Mucosa of rectum (tissue), 2 donors: Measurements from ENCODE around the gene WDR64.
"Not testable (repeated sequence)": the region's sequence is repeated elsewhere in the genome, so short reads cannot be mapped to it uniquely, and the experiment has no call there.

ENCODE experiments used
- H3K27ac ChIP-seq, 2 donors: one replicate each; pipeline ENCODE4 v1.7.0; 2013; ENCODE audit warnings: inconsistent platforms in 2 of 2, low read depth in 2 of 2, low read length in 2 of 2
- H3K27me3 ChIP-seq, 2 donors: one replicate each; pipeline ENCODE4 v1.7.0; 2013; ENCODE audit warnings: low read length in 2 of 2; ENCODE audit not compliant: control insufficient read depth in 2 of 2, insufficient read depth in 2 of 2
- H3K36me3 ChIP-seq, 2 donors: one replicate each; pipeline ENCODE4 v1.7.0; 2013; ENCODE audit warnings: low read length in 2 of 2; ENCODE audit not compliant: control insufficient read depth in 2 of 2, insufficient read depth in 2 of 2
- H3K4me1 ChIP-seq, 2 donors: one replicate each; pipeline ENCODE4 v1.7.0; 2013; ENCODE audit warnings: low read length in 2 of 2, mild to moderate bottlenecking in 1 of 2; ENCODE audit not compliant: control insufficient read depth in 2 of 2, insufficient read depth in 2 of 2
- H3K4me3 ChIP-seq, 2 donors: one replicate each; pipeline ENCODE4 v1.7.0; 2013; ENCODE audit warnings: low read length in 2 of 2
- H3K9ac ChIP-seq, 2 donors: one replicate each; pipeline ENCODE4 v1.7.0; 2013; ENCODE audit warnings: low read length in 2 of 2, low read depth in 1 of 2, mild to moderate bottlenecking in 1 of 2
- H3K9me3 ChIP-seq, 2 donors: one replicate each; pipeline ENCODE4 v1.7.0; 2013; ENCODE audit warnings: low read length in 2 of 2; ENCODE audit not compliant: control insufficient read depth in 2 of 2
- donor health status: healthy.
- donor health status: Normal muscosa, but diverticular disease.

Gene WDR64

GRCh38 chr1:241696815-241697639, 44.9 kb downstream of the WDR64 start:
- Histone ChIP-seq H3K36me3 (no peaks in the 10 kb centered on the region), H3K27me3 (no peaks in the 10 kb centered on the region)

GRCh38 chr1:241697640-241698018, 45.5 kb downstream of the WDR64 start:
- Histone ChIP-seq H3K27me3 (no peaks in the 10 kb centered on the region), H3K36me3 (no peaks in the 10 kb centered on the region), H3K4me3 (no peak overlapping the region), H3K27ac (no peak overlapping the region), H3K9ac (no peak overlapping the region), H3K9me3 (no peaks in the 10 kb centered on the region), H3K4me1 (no peaks in the 10 kb centered on the region)

More at GRCh38 chr1:241696815-241697639, 44.9 kb downstream of the WDR64 start:
- H3K9ac ChIP-seq, result no peak overlapping the region
- no peaks in the 10 kb centered on the region for H3K9me3 ChIP-seq
- H3K27ac ChIP-seq, result no peak overlapping the region
- H3K4me1 ChIP-seq, result no peaks in the 10 kb centered on the region
- H3K4me3 ChIP-seq, result no peak overlapping the region

GRCh38 chr1:241698177-241698576, 46.1 kb downstream of the WDR64 start:
- no peaks in the 10 kb centered on the region for H3K27me3 ChIP-seq
- no peak overlapping the region for H3K9ac ChIP-seq
- no peak overlapping the region for H3K27ac ChIP-seq
- H3K36me3 ChIP-seq, result no peaks in the 10 kb centered on the region
- H3K4me1 ChIP-seq, result no peaks in the 10 kb centered on the region
- no peak overlapping the region for H3K4me3 ChIP-seq
- no peaks in the 10 kb centered on the region for H3K9me3 ChIP-seq

- Histone ChIP-seq H3K9me3 (no peaks in the 10 kb centered on the region), H3K27ac (no peak overlapping the region), H3K9ac (no peak overlapping the region), H3K27me3 (no peaks in the 10 kb centered on the region), H3K4me1 (no peaks in the 10 kb centered on the region), H3K4me3 (no peak overlapping the region), H3K36me3 (no peaks in the 10 kb centered on the region)
Observed at GRCh38 chr1:241701483-241702295, 49.6 kb downstream of the WDR64 start.

GRCh38 chr1:241702442-241703373, 50.6 kb downstream of the WDR64 start:
- H3K9me3 ChIP-seq, result no peaks in the 10 kb centered on the region
- no peak overlapping the region for H3K27ac ChIP-seq
- H3K4me1 ChIP-seq, result no peaks in the 10 kb centered on the region
- H3K36me3 ChIP-seq, result no peaks in the 10 kb centered on the region
- H3K4me3 ChIP-seq, result no peak overlapping the region
- H3K9ac ChIP-seq, result no peak overlapping the region
- no peaks in the 10 kb centered on the region for H3K27me3 ChIP-seq

- H3K36me3 ChIP-seq, H3K9me3 ChIP-seq, H3K9ac ChIP-seq, H3K27ac ChIP-seq, H3K4me1 ChIP-seq, H3K4me3 ChIP-seq, H3K27me3 ChIP-seq: not testable (repeated sequence)
Observed at GRCh38 chr1:241703739-241704138, 51.7 kb downstream of the WDR64 start.

GRCh38 chr1:241706257-241706656, 54.2 kb downstream of the WDR64 start:
- Histone ChIP-seq H3K4me3 (no peak overlapping the region), H3K9me3 (no peaks in the 10 kb centered on the region), H3K9ac (no peak overlapping the region), H3K36me3 (no peaks in the 10 kb centered on the region), H3K27me3 (no peaks in the 10 kb centered on the region), H3K4me1 (no peaks in the 10 kb centered on the region), H3K27ac (no peak overlapping the region)

GRCh38 chr1:241706967-241707366, 54.9 kb downstream of the WDR64 start:
- H3K9me3 ChIP-seq, result no peaks in the 10 kb centered on the region
- no peaks in the 10 kb centered on the region for H3K36me3 ChIP-seq
- no peak overlapping the region for H3K27ac ChIP-seq
- H3K27me3 ChIP-seq, result no peaks in the 10 kb centered on the region
- H3K4me1 ChIP-seq, result no peaks in the 10 kb centered on the region
- H3K4me3 ChIP-seq, result no peak overlapping the region
- H3K9ac ChIP-seq, result no peak overlapping the region

- no peaks in the 10 kb centered on the region for H3K4me1 ChIP-seq
- H3K9me3 ChIP-seq, result no peaks in the 10 kb centered on the region
- H3K4me3 ChIP-seq, result no peak overlapping the region
- no peak overlapping the region for H3K9ac ChIP-seq
- H3K27me3 ChIP-seq, result no peaks in the 10 kb centered on the region
- no peaks in the 10 kb centered on the region for H3K36me3 ChIP-seq
- no peak overlapping the region for H3K27ac ChIP-seq
Observed at GRCh38 chr1:241707442-241707841, 55.4 kb downstream of the WDR64 start.
